HuH-7 (cell line): ENCODE results near the gene DDX41.

ENCODE experiments used
- DNase-seq: peaks from one replicate; pipeline ENCODE4 v3.0.0; 2011; ENCODE audit warnings: low spot score

The DDX41 gene

DNA sequence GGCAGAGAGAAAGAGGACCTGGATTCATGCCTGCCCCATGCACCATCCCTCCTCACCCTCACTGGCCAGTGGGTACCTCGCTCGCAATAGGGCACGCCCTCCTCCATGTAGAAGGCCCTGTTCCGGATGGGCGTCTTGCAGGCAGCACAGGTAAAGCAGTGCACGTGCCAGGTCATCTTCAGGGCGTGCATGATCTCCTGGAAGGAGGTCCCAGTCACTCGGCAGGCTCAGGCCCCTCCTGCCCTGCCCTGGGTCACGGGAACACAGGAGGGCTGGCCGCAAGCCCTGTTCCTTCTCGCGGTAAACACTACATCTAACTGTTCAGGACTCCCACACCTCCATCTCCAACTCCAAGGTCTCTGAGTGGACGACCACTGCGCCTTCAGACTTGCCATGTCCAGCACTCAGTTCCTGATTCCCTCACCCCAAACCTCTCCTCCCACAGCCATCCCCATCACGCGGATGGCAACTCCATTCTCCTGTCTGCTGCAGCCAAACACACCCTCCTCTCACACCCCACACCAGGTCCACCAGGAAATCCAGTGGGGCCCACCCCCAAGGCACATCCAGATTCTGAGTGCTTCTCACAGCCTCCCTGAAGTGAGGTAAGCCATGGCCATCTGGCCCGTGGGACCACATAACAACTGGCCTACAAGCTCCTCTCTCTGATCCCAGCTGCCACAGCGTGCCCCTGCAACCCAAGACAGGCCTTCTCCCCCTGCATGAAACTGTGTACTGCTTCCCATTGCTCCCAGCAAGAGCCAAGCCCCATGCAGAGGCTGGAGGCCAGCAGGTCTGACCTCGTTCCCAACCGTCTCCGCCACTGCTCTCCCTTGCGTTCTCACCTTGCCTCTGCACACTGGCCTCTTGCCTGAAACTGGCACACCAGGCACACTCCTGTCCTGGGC lies 32.5 kb downstream of the DDX41 start:
- no peak for DNase-seq

DNA sequence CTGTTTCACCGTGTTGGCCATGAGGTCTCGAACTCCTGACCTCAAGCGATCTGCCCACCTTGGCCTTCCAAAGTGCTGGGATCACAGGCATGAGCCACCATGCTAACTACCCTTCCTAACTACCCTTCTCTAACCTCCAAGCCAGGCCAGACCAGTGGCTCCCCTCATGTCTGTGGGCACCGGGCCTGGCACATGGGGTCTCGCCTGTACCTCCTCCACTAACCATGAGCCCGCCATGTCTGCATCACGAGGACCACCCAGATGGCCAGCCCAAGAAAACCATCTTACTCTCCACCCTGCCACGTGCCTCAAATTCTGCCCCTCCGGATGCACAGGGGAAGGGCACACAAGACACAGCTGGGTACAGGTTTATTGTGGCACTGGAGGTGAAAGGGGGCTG lies 33.7 kb downstream of the DDX41 start:
- no peak for DNase-seq

DNA sequence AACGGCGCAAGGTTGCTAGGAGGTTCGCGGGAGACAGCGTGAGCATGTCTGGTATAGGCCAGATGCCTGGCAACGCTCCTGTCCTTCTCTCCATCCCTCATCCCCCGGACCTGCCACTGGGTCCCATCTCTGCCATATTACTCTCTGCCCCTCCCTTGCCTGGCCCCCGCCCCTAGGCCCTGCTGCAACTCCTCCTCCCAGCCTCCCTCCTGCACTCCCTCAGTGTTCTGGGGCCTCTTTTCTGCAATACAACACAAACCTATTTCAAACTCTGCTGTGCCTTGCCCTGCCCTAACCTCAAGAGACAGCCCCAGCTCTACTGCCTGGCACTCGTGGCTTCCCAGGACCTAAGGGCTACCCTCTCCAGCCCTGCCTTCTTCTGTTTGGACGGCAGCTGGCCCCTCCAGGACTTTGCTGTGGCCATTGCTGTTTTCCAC lies 34.4 kb downstream of the DDX41 start:
- DNase-seq = no peak

DNA sequence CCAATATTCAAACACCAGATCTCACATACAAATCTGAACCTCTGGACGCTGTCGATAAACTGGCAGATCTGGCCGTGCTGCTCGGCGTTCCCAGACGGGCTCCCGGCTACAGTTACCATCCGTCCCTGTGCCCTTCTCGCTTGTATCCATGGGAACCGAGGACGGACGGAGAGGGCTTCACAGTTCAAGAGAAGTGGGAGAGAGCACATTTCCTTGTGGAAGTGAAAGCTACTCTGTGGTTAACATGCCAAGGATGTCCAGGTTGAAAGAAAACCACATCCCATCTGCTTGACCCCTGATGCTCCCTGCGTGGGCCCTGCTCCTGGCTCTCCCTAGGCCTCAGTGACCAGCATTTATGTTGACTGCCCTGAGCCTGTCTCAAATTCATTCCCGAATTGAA lies 37.0 kb downstream of the DDX41 start:
- no peak for DNase-seq

DNA sequence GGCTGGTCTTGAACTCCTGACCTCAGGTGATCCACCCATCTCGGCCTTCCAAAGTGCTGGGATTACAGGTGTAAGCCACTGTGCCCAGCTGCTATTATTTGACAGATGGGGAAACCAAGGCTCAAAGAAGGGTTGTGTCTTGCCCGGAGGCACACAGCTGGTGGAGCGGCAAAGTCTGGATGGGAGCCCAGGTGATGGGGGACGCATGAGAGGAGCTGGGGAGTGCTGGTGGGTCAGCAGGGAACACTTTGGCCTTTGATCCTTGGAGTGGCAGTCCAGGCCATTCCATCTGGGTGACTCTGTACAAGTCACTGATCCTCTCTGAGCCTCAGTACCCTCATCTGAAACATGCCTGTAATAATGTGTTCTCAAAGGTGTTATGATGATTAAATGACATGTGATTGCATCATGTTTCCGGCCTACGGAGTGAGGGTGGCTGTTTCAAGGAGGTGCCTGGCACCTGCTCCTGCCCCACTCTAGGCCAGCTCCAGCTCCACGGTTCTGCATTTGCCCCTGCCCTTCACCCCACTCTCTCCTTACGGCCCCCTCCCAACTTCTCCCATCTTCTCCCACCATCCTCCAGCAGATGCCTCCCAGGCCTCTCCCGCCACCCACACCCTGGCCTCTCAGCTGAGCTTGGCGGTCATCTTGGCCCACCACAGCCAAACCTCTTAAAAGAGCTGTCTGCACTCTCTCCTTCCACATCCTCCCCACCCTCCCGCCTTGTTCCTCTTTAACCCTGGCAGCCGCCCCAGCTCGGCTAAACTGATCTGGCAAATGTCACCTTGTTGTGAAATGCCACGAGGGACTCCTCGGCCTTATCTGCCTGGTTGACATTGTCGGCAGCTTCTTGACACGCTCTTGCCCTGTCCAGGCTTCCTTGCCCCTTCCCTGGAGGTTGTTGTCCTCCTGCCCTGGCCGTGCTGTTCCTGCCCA lies 37.8 kb downstream of the DDX41 start:
- DNase-seq = no peak

DNA sequence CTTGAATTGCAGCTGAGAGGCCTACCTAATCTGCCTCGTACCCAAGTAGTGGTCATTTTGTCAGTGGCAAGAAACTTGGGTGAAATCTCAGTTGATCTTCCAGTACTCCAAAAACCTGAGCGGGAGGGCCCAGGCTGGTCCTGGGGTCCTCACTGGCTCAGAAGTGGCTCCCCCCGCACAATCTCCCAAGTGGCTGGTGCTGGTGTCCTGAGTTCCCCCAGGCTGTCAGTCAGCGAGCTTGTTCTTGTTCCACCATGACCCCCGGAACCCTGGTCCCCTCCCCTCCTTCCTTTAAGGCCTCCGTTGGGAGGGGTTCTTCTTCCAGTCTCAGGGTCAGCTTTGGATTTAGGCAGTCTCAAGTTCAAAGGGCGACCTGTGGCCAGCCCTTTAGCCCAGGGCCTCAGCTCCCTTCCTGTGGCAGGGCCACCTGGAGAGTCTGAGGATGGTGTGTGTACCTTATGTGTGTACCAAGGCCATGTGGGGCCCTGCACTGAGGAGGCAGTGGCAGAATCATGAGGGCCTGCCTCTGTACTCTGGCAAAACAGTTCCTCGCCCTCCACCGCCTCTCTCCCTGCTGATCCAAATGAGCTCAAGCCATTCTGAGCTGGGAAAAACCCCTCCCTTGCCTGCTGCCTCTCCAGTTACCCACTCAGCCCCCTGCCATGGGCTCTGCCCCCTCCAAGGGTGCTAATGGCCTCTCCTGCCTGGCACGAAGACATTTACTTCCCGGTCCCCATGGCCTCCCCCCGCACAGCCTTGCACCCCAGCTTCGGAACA lies 38.9 kb downstream of the DDX41 start:
- DNase-seq = no peak

DNA sequence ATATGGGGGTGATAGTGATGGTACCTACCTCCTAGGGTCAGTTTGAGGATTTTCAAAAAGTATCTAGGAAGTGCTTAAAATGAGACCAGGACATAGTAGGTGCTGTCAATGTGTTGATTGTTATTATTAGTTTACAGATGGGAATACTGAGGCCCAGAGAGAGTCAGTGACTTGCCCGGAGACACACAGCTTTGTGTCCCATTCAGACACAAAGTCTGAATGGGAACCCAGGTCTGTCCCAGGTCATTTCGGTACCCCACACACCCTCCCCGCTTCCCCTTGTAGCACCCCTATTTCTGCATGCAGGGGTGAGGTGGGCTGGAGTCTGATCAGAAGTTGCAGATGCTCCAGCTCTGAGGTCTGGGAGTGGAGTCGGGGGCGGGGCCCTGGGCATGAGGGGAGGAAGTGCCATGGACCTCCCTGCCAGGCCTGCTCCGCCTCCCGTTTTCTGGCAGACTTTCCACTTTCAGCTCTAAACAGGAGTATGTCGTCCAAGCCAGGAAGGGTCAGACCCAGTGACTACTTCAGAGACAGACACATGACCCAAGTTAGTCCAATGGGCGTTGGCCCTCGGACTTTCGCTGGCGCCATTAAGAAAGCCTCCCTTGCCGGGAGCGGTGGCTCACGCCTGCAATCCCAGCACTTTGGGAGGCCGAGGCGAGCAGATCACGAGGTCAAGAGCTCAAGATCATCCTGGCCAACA lies 40.1 kb downstream of the DDX41 start:
- DNase-seq = no peak

DNA sequence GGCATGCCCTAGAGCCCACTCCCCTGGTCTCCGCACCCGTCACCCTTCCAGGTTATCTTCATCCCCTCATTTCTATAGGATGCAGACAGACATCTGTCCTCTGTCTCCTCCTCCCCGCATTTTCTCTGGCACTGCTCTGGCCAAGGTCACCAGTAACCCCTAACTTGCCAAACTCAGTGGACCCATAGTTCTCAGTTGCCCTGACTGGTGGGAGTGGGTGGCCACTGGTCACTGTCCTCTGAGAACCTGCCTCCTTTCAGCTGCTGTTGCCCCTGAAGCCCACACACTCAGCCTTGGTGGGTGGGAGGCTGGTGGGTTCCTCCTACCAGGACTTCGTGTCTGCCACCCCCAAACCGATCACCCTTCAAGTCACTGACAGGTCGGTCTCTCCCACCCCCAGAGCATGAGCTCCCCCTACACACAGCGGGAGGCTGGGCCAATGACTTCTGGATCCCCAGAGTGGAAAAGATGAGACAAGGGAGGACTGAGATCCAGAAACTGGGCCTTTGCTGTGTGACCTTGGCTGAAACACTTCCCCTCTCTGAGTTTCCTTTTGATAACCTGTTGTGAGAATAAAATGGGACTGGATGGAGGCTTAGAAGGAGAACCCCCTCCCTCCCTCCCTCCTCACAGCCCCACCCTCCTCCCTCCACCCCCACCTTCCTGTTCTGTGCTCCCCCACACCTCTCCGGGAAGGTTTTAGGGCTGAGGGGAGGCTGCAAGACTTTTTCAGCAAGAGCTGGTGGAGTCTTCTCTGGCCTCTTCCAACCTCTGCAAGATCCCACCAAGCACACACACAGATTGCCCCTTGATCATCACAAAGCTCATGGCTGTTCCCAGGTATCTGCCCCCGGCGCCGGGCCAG lies 41.0 kb downstream of the DDX41 start:
- DNase-seq = no peak

DNA sequence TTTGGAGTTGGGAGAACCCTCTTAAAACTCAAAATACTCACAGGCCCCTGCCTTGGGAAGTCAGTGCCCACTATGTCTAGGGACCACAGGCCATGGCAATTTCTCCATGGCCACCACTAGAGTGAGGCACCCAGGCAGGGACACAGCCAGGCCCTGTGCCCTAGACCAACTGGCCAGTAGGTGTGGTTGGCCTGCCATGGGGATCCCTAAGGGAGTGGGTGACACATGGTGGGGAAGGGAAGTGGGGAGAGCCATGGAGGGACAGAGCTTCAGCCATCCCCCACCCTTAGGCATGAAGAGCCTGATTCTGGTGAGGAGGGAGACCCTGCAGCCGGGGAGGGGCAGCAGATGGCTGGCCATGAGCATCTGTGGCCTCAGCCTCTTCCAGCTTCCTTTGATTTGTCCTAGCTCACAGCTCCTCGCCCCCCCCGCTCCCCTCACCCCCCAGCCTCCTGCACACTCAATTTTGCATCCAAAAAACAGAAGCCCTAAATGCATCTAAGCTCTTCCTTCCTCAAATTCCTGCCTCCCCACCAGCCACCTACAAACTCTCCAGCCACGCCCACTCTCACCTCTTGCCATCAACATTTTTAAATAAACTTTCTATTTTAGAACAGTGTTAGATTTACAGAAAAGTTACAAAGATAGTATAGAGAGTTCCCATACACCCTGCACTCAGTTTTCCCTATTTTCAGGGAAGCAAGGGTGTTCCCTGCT lies 41.8 kb downstream of the DDX41 start:
- no peak for DNase-seq

DNA sequence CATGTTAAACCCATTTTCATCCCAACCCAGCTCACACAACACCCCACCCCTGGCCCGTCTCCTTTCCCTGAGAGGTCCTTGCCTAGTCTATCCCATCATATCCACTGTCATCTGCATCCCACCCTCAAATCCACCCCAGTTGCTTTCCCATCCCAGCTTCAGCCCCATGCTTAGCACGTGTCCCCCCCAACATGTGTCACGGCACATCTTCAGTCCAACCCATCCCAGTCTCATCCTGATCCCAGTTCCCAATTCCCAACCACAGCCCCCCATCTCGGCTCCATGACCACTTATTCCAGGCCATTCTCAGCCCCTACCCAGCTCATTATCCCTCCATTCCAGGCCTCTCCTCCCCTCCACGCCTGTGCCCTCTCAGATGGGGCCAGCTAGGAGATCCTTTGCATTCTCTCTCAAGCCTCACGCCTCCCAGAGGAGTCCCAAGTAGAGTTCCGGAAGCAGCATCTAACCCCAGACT lies 42.7 kb downstream of the DDX41 start:
- no peak for DNase-seq

DNA sequence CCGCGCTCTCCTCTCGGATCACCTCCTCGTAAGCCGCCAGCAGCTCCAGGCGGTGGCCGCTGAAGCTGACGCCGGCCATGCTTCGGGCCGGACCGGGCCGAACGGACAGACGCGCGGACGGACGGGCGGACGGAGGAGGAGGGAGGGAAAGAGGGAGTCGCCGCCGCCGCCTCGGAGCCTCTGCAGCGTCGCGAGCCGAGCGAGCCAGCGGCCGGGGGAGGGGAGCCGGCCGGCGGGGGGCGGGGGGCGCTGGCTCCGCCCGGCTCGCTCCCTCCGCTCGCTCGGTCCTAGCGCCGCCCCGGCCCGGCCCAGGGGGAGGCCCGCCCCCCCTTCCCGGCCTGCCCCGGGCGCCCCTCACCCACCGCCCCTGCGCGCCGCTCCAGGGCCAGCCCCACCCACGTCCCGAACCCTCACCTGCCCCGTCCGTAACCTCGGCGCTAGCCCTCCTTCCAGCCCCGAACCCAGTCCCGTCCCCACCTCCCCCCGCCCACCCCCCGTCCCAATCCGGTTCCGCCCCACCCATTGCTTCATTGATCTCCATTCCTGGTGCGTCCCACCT lies 43.2 kb downstream of the DDX41 start, which contains the start of gene DBN1:
Gene DBN1 (minus strand): TSS at position 192 of the 559 bp plus-strand sequence. CDS start 113 bp downstream, at position 79.
- peak; percentile 84 for DNase-seq

DNA sequence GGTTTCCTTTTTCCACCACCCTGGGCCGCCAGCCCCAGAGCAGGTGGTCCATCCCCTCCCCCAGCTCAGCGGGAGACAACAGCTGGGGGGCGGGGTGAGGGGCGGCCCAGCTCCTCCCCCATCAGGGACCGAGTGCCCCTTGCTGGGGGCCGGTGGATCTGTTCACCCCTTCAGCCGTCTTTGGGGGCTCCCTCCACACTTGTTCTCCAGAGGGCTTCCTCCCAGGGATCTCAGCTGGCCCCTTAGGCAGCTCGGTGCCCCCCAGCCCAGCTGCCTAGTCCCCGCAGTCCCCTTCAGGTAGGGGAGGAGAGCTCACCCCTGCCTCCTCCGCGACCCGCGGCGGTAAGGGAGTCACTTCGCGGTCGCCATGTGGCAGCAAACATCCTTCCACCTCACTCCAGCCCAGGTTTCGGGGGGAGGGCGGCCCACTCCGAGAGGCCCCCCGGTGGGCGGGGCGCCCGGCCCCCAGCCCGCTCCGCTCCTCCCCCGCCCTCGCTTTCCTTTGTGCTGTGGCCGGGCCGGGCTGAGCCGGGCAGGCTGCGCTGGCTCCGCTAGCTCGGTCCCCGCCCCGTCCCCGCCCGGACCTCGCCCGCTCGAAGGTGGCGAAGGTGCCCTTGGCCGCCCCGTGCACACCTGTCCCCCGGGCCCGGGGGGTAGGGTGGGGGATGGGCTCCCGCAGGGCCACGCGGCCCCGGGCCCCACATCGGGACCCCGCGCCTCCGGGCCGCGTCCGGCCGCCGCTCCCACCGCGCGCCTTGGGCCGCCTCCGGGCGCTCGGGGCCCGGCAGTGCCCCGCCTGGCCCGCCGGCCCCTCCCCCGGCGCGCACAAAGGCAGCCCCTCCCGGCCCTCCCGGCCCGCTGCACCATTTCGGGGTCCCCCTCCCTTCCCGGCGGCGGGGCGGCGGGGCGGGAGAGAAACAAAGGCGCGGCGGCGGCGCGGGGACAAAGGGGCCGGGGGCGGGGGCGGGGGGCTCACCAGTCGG lies 44.0 kb downstream of the DDX41 start:
- DNase-seq = peak; percentile 76

DNA sequence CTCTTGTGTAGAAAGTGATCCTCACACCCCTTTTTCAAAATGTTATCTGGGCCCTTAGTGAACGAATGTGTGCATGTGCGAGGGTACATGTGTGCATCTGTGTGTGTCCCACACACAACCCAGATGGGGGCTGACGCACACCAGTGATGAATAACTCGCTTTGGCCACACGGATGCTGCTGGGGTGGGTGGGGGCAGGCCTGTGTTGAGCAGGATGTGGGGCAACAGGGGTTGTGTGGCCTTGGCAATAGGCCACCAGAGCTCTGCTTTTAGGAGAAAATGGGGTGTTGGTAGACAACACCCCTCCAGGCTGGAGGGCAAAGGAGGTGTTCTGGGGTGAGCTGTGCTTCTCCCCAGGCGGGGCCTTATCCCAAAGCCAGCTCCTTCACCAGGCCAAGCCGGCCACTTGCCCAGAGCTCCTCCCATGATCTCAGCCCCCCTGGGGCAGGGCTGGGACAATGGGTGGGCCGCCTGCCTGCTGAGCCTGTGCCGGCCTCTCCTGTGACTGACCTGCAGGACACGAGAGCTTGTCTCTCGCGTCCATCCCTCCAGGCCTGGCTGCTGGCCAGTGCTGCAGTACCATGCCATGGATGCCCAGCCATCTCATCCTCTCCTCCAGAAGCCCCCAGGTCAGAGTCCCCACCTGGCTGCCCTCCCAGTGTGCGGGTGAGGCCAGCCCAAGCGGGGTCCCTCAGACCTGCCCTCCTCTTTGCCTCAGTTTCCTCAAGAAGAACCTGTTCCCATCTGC lies 45.0 kb downstream of the DDX41 start:
- no peak for DNase-seq

DNA sequence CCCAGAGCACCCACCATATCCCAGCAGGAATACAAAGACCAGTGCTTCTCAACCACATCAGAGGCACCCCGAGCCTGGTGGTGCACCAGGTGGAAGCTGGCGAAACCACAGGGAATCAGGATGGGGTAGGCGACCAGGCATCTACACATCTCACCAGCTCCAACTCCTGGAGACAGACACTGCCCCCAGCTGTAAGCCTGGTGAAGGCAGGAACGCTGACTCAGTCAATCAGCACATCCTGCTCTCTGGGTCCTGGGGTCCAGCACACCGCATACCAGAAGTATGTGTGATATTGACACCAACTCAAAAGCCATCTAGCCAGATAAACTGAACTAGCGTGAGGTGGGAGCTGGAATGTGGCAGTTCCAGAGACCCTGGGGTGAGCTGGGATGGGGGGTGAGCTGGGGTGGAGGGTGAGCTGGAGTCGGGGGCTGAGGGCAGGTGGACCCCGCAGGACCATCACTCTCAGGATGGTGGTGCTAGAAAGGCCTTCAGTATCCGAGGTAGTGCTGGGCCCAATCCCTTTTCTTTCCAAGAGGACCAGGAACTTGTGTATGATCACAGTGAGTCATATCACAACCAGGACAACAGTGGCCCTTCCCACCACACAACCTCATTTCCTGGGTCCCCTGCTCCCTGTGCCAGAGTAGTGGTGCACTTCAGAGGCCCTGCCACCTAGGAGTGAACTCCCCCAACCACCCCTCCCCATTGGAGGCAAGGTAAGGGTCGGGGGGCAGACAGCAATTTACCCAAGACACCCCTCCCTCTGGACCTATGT lies 45.8 kb downstream of the DDX41 start:
- DNase-seq = no peak

DNA sequence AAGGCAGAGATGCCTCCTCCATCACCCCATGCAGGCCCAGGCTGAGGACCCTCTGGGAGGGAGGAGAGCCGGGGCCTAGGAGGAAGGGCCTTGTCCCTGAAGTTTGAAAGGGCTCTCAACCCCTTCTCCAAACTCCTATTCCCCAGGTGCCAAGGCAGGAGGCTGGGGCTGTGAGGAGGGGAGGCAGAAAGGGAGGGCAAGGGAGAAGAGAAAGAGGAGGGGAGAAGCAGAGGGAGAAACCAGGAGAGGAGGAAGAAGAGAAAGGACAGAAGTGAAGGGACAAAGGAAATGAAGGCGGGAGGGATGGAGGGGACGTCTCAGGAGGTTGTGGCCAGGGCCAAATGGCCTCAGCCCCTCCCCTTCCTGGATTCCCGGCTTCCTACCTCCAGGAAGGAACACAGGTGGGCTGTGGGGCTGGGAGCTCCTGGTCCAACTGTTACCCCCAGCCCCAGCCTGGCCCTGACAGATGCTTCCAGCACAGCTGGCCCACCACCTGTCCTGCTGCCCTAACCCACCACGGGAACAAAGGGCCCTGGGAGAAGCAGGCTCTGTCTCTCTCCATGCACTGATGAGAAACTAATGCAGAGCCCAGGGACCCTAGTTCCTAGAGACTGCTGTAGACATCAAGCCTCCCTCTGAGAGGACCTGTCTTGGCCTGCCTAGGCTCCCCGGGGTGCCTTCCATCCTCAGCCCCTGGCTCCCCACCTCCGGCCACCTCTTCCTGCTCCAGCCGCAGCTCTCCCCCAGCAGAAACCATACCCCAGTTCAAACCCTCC lies 46.8 kb downstream of the DDX41 start:
- no peak for DNase-seq
